ENCODE measurements around the gene PRKAG2.

PRKAG2 gene

DNA sequence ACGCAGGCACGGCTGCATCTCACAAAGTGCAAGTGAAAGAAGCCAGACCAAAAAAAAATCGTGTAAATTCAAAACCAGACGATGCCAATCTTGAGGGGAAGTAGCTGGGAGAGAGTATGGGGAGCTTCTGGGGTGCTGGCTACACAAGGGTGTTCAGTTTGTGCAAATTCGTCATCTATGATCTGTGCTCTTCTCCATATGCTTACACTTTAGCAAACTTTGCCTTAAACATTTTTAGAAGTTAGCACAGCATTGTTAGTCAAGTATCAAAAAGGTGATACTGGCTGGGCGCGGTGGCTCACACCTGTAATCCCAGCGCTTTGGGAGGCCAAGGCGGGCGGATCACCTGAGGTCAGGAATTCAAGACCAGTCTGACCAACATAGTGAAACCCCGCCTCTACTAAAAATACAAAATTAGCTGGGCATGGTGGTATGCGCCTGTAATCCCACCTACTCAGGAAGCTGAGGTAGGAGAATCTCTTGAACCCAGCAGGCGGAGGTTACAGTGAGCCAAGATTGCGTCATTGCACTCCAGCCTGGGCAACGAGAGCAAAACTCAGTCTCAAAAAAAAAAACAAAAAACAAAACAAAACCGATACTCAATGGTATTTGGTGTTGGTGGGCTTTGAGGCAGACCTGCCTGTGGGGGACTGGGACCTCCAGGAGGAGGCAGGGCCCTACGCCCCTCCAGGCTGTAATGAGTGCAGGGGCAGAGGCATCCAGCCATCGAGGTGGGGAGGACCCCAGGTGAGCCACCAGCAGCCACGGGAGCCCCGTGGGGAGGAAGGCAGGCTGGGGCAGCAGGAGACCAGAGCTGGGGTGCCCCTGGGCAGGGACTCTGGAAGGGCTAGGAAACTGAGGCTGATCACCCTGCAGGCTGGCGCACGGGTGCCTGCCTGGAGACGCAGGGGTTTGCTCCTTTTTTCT, 150.0 kb downstream of the PRKAG2 start:
- DNase-seq (ENCODE audit: low spot score) = no peak

DNA sequence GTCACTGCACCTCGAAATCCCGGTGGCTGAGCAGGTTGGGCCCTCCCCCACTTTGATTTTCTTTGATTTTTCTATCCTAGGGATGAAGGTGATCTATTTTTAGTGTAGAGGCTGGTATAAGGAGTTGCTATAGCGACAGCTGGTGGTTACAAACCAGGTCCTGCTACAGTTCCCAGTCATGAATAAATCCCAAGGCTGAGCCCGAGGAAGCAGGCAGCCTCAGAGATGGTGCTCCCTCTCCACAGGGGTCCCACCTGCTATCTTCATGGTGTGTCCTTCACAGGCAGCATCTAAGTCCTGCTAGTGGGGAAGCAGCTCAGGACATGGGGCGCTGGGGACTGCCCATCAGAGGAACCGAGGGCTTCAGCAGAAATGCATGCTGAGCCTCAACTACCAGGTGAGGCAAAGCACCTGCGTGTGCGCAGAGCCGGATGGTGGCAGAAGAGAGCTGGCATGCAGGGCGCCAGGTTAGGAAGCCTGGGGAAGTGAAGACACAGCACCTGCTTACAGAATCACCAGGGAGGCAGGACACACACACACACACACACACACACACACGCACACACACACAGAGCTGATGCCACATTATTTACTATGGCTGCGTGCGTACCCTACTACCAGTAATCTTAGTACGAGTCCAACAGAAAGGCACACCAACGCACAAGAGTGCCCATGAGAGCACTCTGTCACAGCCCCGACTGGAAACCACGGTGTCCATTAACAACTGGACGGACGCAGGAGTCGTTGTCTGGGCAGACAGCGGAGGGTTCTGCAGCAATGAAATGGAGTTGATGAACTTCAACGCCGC, 150.9 kb downstream of the PRKAG2 start:
- DNase-seq (ENCODE audit: low spot score) = no peak

DNA sequence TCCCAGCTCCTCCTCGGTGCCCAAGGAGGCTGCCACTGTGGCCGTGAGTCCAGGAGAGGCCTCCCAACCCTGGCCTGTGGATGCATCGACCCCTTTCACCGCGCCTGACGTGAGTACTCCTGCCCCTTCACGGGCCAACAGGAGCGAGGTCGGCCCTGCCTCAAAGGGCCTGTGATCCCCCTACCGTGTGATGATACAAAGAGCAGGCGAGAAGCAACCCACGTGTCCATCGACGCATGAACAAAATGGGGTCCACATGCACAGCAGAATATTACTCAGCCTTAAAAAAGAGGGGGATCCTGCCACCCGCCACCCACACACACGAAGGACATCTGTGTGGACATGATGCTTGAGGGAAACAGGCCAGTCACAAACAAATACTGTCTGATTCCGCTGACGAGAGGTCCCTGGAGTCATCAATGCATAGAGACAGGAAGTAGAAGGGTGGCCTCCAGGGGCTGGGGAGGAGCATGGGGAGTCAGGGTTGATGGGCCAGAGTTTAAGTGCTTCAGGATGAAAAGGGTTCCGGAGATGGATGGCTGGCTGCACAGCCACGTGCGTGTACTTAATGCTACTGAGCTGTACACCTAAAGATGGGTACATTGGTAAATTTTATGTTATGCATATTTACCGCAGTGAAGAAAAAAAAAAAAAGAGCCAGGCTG, 151.9 kb downstream of the PRKAG2 start:
- DNase-seq (ENCODE audit: low spot score) = no peak

DNA sequence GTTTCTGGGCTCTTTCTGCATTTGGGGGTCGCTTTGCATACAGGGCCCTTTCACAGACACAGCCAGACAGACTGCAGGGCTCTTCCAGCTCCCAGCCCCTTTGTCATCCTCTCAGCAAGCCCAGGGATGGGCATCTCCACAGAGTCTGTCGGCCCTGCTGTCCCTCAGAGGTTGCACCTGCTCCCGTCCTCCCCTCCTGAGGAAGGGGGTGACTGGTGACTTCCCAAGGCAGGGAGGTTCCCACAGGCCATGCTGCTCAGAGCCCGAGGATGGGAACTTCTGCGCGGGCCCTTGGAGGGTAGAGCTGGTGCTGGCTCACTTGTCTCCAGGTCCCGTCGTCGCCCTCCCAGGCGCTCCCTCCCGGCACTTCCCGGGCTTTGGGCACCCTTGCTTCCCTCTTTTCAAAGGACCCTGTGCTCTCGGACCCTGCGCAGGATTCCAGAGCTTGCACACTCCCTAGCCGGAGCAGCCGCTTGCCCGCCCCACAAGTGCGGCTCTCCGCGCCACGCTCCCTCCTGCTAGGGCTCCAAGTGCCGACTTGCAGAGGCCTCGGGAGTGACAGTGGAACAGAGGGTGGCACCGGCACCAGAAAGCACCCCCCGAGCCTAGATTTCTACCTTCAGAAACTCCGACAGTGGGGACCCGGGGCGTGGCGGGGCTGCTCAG, 152.5 kb downstream of the PRKAG2 start:
- DNase-seq (ENCODE audit: low spot score) = no peak

DNA sequence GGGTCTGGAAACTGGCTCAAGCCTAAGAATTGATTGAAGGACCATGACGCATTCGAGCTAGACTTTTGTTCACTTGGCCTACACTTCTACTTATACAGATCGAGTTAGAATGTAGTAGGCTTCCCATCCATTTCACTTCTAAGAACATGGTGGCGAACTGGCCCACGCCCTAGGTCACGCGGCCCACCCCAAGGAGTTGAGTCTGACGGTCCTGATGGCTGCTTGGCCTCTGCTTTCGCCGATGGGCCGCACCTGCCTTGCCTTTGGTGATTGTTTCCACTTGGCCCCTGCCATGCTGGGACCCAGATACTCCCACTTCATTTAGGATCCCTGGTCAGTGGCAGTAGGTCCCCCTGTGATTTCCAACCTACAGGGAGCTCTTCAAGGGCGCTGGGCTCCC, 153.6 kb downstream of the PRKAG2 start:
- DNase-seq (ENCODE audit: low spot score) = no peak

DNA sequence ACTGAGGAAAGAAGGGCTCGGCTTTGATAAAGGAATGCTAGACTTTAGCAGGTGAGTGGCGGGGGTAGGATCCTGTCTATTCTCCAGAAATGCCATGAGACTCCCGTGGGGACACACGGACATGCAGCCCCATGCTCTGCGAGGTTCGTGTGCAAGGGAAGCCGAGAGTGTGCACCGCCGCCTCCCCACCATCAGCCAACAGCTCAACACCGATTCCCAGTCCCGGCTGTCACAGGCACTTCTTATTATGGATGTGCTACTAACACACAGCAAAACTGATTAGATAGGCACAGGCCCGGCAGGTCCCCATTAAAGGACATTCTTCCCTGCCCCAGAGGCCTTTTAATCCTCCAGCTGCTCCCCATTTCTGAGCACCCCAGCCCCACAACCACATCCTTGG, 154.4 kb downstream of the PRKAG2 start:
- no peak for DNase-seq (ENCODE audit: low spot score)

DNA sequence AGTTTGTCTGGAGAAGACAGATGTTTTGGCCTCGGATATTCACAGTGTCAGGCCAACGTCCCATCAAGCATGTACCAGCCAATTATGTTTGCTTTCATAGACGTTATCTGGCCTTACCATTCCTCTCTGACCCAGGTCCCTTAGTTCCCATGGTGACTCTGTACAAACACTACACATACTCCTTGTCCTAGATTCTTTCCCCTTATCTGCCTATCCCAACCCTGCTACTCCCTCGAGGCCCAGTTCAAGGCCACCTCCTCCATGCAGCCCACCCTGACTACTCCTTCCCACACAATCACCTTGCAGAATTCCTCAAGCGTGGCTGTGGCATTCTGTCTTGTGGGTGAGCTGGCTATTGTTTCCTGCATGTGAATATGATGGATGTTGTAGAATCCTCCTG, 155.2 kb downstream of the PRKAG2 start:
- peak; percentile 36 for DNase-seq (ENCODE audit: low spot score)

DNA sequence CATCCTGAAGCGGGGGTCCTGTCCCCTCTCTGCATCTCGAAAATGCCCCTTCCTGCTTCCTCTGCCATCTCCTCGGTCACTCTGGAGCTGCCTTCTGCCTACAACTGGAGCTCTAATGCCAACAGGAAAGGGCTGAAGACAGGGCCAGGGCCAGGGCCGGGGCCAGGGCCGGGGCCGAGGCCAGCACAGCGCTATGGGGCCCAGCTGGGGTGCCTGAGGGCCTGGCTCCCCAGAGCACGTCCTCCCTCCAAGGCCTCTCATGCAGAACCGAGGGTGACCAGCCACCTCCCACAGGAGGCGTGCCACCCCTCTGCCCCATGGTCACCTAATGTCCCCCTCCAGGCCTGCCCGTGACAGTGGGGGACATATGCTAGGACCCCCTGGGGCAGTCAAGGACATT, 155.7 kb downstream of the PRKAG2 start:
- no peak for DNase-seq (ENCODE audit: low spot score)

DNA sequence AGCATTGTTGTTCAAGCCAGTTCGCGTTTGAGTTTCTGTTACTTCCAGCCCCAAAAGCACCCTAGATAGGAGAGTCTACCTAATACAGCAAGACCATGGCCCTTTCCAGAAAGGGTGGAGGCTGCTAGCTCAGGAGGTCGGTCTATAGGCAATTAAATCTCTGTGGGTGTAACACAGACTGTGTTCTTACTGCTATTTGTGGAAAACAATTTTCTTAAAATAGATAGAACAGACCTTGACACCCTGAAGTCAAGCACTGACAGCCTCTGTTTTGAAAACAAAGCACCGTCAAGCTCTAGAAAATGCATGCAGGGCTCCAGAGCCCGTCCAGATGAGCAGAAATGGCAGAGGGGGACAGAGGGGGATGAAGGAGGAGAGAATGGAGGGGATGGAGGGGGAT, 156.6 kb downstream of the PRKAG2 start:
- no peak for DNase-seq (ENCODE audit: low spot score)

DNA sequence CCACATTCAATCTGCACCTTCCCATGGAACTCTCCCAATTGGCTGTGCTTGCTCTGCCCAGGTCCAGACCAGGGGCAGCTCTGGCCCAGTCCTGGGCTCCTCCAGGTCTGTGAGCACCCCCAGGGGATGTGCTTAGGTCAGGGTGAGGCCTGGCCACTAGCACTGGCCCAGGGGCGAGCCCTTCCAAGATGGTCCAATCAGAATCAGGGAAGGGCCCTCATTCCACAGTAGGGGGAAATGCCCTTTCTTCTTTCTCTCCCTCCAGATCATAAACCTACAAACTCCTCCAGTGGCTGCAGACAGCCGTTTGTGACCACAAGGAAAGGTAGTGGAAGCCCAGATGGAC, 157.0 kb downstream of the PRKAG2 start:
- no peak for DNase-seq (ENCODE audit: low spot score)

DNA sequence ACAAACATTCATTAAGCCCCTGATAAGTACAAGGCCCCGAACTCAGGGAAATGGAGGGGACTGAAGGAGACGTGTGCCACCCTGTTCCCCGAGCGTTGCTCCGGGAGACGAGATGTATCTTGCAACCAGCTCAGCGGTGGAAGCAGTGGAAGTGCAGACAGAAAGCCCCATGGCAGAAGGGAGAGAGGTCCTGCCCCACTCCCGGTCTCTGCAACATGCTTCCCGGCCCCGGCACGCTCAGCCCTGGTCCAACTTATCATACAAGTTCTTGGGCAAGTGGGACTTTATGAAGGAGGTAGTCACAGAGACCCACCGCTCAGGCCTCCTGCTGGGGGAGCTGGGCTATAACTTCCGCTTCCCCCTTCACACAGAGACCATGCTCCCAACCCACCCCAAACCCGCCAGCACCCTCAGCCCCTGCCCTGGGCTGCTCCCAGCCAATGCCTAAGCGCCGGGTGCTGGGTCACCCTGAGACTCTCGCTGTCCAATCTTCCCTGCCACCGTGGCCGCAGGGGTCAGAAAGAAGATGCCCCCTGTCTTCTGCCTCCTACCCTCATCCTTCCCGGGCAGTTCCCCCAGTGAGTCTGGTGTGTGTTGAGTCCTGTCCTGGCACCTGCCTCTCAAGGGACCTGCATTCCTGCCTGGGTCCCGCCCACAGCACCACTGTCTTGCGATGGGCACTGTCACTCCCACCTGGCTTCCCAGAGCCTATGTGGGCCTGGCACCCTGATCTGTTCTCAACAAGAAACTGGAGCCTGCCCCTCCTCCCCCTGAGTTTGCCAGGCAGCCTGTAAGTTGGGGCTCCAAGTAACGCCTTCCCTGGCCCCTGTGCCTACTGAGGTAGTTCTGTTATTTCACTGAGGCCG, 157.7 kb downstream of the PRKAG2 start:
- no peak for DNase-seq (ENCODE audit: low spot score)

DNA sequence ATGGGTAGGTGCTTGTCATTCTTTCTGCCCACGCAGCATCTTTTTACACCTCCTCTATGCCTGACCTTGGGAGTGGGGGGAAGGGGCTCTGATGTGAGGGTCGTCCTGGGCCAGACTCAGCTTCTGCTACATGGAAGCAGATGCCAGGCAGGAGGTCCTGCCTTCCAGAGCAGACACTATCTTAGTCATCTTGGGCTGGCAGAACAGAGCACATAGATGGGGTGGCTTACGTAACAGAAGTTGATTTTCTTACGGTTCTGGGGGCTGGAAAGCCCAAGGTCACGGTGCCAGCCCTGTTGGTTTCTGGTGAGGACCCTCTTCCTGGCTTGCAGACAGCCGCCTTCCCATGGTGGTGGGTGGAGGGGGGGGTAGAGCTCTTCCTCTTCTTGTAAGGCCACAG, 159.0 kb downstream of the PRKAG2 start:
- no peak for DNase-seq (ENCODE audit: low spot score)

DNA sequence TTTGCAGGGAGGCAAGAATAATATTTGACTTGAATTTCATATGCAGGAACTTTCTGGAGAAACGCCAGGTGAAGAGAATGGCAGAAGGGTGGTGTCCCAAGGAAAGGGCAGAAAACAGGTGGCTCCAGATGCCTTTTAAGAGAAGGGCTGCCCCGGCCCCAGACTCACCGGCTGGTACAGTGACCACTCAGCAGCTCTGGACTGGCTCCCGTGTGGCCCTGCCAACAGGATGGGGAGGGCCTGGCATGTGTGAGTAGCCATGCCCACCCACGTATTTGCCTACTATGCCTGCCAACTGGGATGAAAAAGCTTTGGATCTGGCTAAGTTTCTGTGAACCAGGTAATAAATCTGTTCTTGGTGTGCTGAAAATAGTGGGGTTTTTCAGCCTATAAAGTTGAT, 159.5 kb downstream of the PRKAG2 start:
- no peak for DNase-seq (ENCODE audit: low spot score)

DNA sequence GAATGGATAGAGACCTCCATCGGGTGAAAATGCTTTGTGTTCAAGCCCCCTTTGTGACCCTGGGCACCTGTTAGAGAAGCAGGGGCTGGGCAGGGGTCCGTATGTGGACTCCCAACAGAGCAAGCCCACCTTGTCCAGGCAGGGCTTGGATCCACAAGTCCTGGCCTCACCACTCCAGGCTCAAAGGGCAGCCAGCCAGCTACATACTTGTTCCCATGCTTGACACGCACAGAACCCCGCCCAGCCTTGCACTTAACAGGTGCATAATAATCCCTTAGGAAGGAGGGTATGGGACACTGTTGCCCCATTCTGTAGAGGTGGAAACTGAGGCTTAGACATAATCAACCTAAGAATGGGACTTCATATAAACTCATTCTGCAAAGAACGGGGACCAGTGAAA, 160.6 kb downstream of the PRKAG2 start:
- DNase-seq (ENCODE audit: low spot score) = no peak

DNA sequence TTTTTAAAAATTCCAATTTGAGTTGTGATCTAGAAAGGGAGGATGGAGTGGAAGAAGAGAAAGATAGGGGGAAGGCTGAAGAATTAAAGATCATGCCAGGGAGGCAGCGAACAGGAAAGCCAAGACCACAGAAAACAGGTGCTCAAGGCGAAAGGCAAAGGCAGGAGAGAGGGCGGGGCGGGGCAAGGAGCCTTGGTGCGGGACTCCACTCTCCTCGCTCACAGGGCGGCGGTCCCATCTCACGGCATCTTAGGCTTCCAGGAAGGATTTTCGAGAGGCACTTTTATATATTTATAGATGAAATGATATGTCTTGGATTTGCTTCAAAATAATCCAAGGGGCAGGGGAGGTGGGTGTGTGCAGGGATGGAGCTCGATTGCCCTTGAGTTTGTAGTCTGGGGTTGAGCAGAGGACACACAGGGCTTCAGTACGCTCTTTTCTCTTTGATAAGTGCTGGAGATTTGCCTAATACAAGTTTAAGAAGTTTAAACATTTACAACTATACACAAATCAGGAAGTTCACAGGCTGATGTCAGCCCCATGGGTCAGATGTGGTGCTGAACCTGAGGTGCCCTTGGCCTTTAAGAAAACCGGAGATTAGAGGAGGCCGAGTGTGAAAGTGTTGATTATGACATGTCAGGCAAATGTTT, 161.1 kb downstream of the PRKAG2 start:
- DNase-seq (ENCODE audit: low spot score) = no peak

DNA sequence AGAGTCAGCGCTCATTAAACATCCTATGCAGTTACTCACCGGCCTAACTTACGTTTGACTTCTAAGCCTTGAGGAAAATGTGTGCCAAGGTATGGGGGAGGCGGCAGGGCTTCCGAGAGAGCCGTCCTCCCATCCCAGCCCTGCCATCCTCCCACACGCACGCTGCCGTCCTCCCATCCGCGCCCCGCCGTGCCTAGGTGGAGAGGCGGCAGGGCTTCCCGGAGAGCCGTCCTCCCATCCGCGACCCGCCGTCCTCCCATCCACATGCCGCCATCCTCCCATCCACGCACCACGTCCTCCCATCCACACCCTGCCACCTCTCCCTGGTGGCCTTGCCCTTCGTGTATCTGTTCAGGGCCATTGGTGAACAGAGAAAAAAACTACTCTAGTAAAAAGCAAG, 162.7 kb downstream of the PRKAG2 start:
- no peak for DNase-seq (ENCODE audit: low spot score)

DNA sequence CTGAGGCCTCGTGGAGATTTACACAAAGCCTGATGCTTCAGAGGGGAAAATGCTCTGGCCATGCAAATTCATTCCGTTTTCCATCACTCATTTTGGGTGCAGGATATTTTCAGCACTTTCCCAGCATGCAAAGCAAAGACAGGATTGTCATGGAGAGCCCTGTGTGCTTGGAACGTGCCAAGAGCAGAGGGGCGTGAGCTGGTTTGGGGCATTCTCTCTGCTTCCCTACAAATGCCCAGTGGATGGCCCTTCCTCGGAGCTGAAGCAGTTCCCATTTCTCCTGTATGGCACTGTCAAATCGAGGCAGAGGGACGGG, 164.1 kb downstream of the PRKAG2 start:
- no peak for DNase-seq (ENCODE audit: low spot score)

DNA sequence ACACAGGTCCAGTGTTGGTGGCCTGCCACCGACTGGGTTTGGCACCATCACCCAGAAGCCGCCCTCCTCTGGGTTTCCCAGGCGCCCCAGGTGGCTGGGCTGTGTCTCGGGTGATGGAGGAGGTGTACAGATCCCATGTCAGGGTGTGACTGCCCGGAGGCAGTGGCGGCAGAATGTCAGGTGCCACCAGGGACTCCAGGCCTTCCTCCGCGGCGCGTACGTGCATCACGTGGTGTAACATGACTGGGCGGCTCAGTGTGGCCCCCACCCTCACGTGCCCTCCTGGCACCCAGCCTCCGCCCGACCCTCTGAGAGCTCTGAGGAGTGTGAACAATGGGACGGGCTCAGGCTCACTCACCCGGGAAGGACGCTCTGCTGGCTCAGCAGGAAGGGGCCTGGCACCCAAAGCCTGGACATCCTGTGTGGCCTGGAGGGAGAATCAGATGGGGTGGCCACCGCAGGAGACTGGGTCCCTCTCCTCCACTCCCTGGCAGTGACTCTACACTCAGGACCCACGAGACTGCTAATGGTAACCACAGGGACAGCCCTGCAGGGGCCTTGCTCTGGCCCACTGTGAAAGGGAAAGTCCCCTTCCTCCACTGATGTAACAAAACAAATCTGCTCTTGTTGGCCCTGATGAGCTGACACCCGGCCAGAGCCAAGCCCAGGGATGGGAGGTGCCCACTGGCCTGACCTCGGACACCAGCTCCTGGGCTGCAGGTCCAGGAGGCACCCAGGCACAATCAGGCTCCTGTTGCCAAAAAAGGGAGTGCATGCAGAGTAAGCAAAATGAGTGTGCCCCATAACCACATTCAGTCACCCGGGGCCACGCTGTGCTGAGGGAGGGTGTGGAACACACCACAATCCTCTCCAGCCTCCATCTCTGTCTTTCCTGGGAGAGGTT, 164.8 kb downstream of the PRKAG2 start:
- DNase-seq (ENCODE audit: low spot score) = no peak

DNA sequence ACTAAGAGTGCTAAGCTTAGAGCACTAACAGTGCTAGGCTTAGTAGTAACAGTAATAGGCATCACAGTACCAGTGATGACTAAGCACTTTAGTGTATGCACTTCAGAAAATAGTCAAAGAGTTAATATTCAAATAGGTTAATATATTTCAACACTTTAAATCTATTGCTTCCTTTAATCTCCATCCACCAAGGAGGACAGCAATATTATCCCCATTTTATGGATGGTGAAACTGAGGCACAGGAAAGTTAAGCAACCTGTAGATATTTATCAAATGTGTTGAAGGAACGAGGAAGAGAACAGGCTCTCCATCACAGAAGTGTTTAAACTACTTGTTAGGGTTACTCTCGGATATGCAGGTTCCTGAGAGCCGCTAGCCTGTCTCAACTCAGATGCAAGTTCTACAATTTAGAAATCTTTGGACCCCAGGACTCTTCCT, 165.5 kb downstream of the PRKAG2 start:
- DNase-seq (ENCODE audit: low spot score) = no peak
